Large intestine (tissue), 3 donors: Measurements from ENCODE around the gene DNAJC5. TPM values are rescaled to one million over a fixed set of nuclear protein-coding genes. Genes with fewer than 3 reads are reported as not detected.
"Not testable (repeated sequence)": the region's sequence is repeated elsewhere in the genome, so short reads cannot be mapped to it uniquely, and the experiment has no call there.

ENCODE experiments used
- DNase-seq, 2 donors: peaks; one replicate each; pipeline versions ENCODE4 v3.0.0 to v3.0.0-alpha.2; 2013
- H3K27ac ChIP-seq: one replicate; pipeline ENCODE4 v1.5.1; 2013; ENCODE audit warnings: low read length
- H3K27me3 ChIP-seq: 2 replicates; pipeline ENCODE4 v1.6.1; 2013; ENCODE audit warnings: low read length; ENCODE audit not compliant: control insufficient read depth, insufficient read depth
- H3K36me3 ChIP-seq: 2 replicates; pipeline ENCODE4 v1.6.1; 2013; ENCODE audit warnings: low read length; ENCODE audit not compliant: control insufficient read depth, insufficient read depth
- H3K4me1 ChIP-seq: one replicate; pipeline ENCODE4 v1.6.1; 2013; ENCODE audit warnings: low read length; ENCODE audit not compliant: control insufficient read depth, insufficient read depth
- H3K4me3 ChIP-seq: one replicate; pipeline ENCODE4 v1.5.1; 2013; ENCODE audit warnings: low read length
- H3K9me3 ChIP-seq: one replicate; pipeline ENCODE4 v1.6.1; 2013; ENCODE audit warnings: mild to moderate bottlenecking, low read depth, low read length, moderate library complexity; ENCODE audit not compliant: control insufficient read depth
- WGBS: methylation state at CpG from one replicate; pipeline ENCODE4 v1.1.5; 2013; ENCODE audit warnings: low lambda C conversion rate; ENCODE audit not compliant: insufficient coverage; 5-methylcytosine and 5-hydroxymethylcytosine counted together
- polyA plus RNA-seq: library from polyadenylated mRNA; unstranded; fragments of 120-200 nt; gene quantifications from one replicate; pipeline ENCODE4 v1.2.1, GENCODE V29; 2013

Gene DNAJC5
- polyA plus RNA-seq, 1 donor, result 21.9 TPM

DNA sequence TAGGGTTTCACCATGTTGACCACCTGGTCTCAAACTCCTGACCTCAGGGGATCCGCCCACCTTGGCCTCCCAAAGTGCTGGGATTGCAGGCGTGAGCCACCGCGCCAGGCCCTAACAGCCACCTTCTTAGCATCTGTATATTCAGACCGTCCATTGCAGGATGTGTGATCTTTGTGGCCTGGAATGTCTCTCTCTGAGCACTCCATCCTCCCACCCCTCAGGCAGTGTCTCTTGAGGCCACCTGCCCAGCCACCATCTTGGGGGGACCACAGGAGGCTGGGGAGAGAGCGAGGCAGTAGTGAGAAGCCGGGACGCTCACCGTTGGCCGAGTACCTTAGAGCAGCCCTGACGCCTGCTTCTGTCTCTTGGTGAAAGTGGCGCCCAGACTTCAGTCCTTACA is 18.8 kb downstream of the DNAJC5 start:
- peaks cover 7% of the 10 kb centered on the region for H3K36me3 ChIP-seq
- peaks cover under 1% of the 10 kb centered on the region for H3K4me1 ChIP-seq
- no peak for DNase-seq
- H3K27ac ChIP-seq, result no peak overlapping the region
- H3K27me3 ChIP-seq, result no peaks in the 10 kb centered on the region
- H3K4me3 ChIP-seq, result no peak overlapping the region
- WGBS, result no CpG with 5 or more reads among the region's 12 CpGs
- peaks cover 2% of the 10 kb centered on the region for H3K9me3 ChIP-seq

DNA sequence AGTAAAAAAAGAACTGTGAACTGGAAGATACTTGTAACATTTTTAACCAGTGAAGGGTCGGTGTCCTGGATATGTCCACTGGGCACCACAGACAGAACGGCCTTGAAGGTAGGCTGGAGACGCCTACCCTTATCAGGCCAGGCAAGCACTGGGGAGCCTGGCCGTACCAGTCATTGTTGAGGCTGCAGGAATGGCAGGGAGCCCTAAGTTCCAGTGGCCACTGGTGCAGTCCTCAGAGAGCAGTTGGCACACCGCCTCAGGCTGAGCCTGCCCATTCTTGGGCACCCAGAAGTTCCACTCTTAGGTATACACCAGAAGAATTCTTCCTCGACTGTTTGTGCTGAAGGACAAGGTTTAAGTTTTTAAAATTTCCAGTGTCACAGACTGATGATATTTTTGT is 20.5 kb downstream of the DNAJC5 start:
- Histone ChIP-seq H3K36me3 (peaks cover 11% of the 10 kb centered on the region), H3K27ac (no peak overlapping the region), H3K9me3 (no peaks in the 10 kb centered on the region), H3K4me1 (no peaks in the 10 kb centered on the region), H3K27me3 (no peaks in the 10 kb centered on the region), H3K4me3 (no peak overlapping the region)
- no peak for DNase-seq
- no CpG with 5 or more reads among the region's 6 CpGs for WGBS

DNA sequence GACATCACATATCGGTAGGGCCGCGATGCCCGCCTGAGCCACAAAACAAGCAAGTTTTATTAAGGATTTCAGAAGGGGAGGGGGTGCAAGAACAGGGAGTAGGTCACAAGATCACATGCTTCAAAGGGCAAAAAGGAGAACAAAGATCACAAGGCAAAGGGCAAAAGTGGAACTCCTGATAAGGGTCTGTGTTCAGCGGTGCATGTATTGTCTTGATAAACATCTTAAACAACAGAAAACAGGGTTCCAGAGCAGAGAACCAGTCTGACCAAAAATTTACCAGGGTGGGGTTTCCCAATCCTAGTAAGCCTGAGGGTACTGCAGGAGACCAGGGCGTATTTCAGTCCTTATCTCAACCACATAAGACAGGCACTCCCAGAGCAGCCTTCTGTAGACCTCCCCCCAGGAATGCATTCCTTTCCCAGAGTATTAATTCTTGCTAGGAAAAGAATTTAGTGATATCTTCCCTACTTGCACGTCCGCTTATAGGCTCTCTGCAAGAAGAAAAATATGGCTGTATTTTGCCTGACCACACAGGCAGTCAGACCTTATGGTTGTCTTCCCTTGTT is 21.5 kb downstream of the DNAJC5 start:
- not testable (repeated sequence) for H3K9me3 ChIP-seq, DNase-seq, H3K27me3 ChIP-seq, H3K4me1 ChIP-seq, H3K4me3 ChIP-seq, H3K27ac ChIP-seq
- H3K36me3 ChIP-seq, result peaks cover 11% of the 10 kb centered on the region
- WGBS, result 95% methylated on average over 3 of the region's 8 CpGs

- Histone ChIP-seq H3K36me3 (peaks cover 14% of the 10 kb centered on the region), H3K4me3 (no peak overlapping the region)
Measured at GRCh38 chr20:63917811-63918210, 22.9 kb downstream of the DNAJC5 start.

GRCh38 chr20:63919130-63919529 is 24.2 kb downstream of the DNAJC5 start:
- H3K4me3 ChIP-seq, result no peak overlapping the region
- no peak overlapping the region for H3K27ac ChIP-seq
- H3K9me3 ChIP-seq, result no peaks in the 10 kb centered on the region
- no peak for DNase-seq
- H3K4me1 ChIP-seq, result no peaks in the 10 kb centered on the region
- no peaks in the 10 kb centered on the region for H3K27me3 ChIP-seq
- no CpG with 5 or more reads among the region's 19 CpGs for WGBS
- H3K36me3 ChIP-seq, result peaks cover 14% of the 10 kb centered on the region

More at GRCh38 chr20:63917811-63918210, 22.9 kb downstream of the DNAJC5 start:
- DNase-seq, result no peak
- Histone ChIP-seq H3K4me1 (no peaks in the 10 kb centered on the region), H3K27ac (no peak overlapping the region), H3K27me3 (no peaks in the 10 kb centered on the region), H3K9me3 (no peaks in the 10 kb centered on the region)
- WGBS, result no CpG with 5 or more reads among the region's 11 CpGs

GRCh38 chr20:63920226-63920625 is 25.3 kb downstream of the DNAJC5 start:
- Histone ChIP-seq H3K9me3 (no peaks in the 10 kb centered on the region), H3K4me3 (no peak overlapping the region), H3K27ac (no peak overlapping the region), H3K36me3 (peaks cover 14% of the 10 kb centered on the region), H3K4me1 (no peaks in the 10 kb centered on the region), H3K27me3 (no peaks in the 10 kb centered on the region)
- WGBS, result 86% methylated on average over 2 of the region's 23 CpGs
- DNase-seq, result no peak

GRCh38 chr20:63923651-63924050 is 28.7 kb downstream of the DNAJC5 start:
- Histone ChIP-seq H3K27ac (no peak overlapping the region), H3K9me3 (no peaks in the 10 kb centered on the region), H3K4me3 (no peak overlapping the region), H3K4me1 (no peaks in the 10 kb centered on the region), H3K27me3 (no peaks in the 10 kb centered on the region), H3K36me3 (peaks cover 24% of the 10 kb centered on the region)
- DNase-seq, result no peak
- no CpG with 5 or more reads among the region's 8 CpGs for WGBS

DNA sequence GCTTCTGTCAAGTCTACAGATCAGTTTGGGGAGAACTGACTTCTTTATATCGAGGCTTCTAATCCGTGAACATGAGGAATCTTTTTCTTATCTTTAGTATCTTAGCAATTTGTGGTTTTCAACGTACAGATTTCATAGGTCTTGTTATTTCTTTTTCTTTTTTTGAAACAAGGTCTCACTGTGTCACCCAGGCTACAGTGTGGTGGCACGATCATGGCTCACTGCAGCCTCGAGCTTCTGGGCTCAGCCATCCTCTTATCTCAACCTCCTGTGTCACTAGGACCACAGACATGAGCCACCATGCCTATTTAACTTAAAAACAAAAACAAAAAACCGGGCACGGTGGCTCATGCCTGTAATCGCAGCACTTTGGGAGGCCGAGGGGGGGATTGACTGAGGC is 29.3 kb downstream of the DNAJC5 start:
- 73% methylated on average over 2 of the region's 9 CpGs for WGBS
- no peak overlapping the region for H3K27ac ChIP-seq
- no peaks in the 10 kb centered on the region for H3K27me3 ChIP-seq
- H3K4me3 ChIP-seq, result no peak overlapping the region
- H3K4me1 ChIP-seq, result no peaks in the 10 kb centered on the region
- H3K36me3 ChIP-seq, result peaks cover 30% of the 10 kb centered on the region
- DNase-seq, result no peak
- no peaks in the 10 kb centered on the region for H3K9me3 ChIP-seq

GRCh38 chr20:63926298-63926697 is 31.4 kb downstream of the DNAJC5 start:
- no peaks in the 10 kb centered on the region for H3K4me1 ChIP-seq
- H3K27me3 ChIP-seq, result no peaks in the 10 kb centered on the region
- DNase-seq, result no peak
- H3K9me3 ChIP-seq, result no peaks in the 10 kb centered on the region
- no peak overlapping the region for H3K27ac ChIP-seq
- H3K36me3 ChIP-seq, result peaks cover 42% of the 10 kb centered on the region
- no peak overlapping the region for H3K4me3 ChIP-seq
- no CpG with 5 or more reads among the region's 8 CpGs for WGBS

DNA sequence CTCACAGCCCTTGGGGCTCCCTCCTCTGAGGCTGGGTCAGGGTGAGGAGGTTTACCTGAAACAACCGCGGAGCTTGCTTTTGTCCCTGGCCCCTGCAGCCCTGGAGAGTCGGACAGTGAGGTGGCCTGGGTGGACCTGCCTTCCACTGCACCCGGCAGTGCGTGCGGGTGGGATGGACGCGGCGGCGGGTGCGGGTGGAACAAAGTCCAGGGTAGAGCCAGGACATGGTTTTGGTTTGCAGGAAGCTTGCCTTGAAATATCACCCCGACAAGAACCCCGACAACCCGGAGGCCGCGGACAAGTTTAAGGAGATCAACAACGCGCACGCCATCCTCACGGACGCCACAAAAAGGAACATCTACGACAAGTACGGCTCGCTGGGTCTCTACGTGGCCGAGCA is 34.1 kb downstream of the DNAJC5 start:
- no peaks in the 10 kb centered on the region for H3K9me3 ChIP-seq
- no peaks in the 10 kb centered on the region for H3K27me3 ChIP-seq
- H3K27ac ChIP-seq, result no peak overlapping the region
- peaks cover 66% of the 10 kb centered on the region for H3K36me3 ChIP-seq
- no CpG with 5 or more reads among the region's 26 CpGs for WGBS
- no peak overlapping the region for H3K4me3 ChIP-seq
- H3K4me1 ChIP-seq, result no peaks in the 10 kb centered on the region
- no peak for DNase-seq

DNA sequence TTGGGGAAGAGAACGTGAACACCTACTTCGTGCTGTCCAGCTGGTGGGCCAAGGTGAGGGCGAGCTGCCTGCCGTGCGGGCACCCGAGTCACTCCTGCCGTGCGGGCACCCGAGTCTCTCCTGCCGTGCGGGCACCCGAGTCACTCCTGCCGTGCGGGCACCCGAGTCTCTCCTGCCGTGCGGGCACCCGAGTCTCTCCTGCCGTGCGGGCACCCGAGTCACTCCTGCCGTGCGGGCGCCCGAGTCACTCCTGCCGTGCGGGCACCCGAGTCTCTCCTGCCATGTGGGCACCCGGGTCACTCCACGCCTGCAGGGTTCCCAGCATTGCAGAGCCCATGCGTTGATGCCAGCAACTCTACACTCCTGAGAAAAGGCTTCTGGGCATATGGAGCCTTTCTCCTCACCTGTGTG is 34.6 kb downstream of the DNAJC5 start:
- not testable (repeated sequence) for DNase-seq, H3K27ac ChIP-seq, H3K27me3 ChIP-seq, H3K9me3 ChIP-seq, H3K4me1 ChIP-seq, H3K4me3 ChIP-seq
- WGBS, result no CpG with 5 or more reads among the region's 31 CpGs
- H3K36me3 ChIP-seq, result peaks cover 70% of the 10 kb centered on the region
